Endothelial cell of umbilical vein (primary cell): ENCODE results near the gene CCDC191. TPM values are rescaled to one million over a fixed set of nuclear protein-coding genes. Genes with fewer than 3 reads are reported as not detected.

ENCODE experiments used
- BruUV-seq: library from RNA; stranded (reverse); fragments of 400-500 nt; replicated peaks from 2 replicates; lab custom pipeline; 2021; lab: Mats Ljungman, UMichigan
- CTCF ChIA-PET: fragments of 300-600, 350-600 bp; sonication (Branson Sonifier 250); formaldehyde crosslinking; loops from one replicate; lab custom pipeline; 2021; ENCODE audit warnings: antibody characterized with exemption, inconsistent platforms; lab: Charles Lee
- POLR2A ChIA-PET: fragments of 300-600, 350-600 bp; sonication (Branson Sonifier 250); formaldehyde crosslinking; loops from one replicate; lab custom pipeline; 2021; ENCODE audit warnings: antibody characterized with exemption, inconsistent platforms; lab: Charles Lee
- DNase-seq: peaks from one replicate; pipeline ENCODE4 v3.0.0-alpha.2; 2011; ENCODE audit warnings: low read depth, low spot score
- FAIRE-seq: peaks from 2 replicates; lab custom pipeline; 2011; peaks lifted over from hg19 to GRCh38; lab: Jason Lieb, UNC
- H2AFZ ChIP-seq: 2 replicates; pipeline ENCODE4 v1.6.0; 2012; ENCODE audit warnings: low read depth, low read length, control low read depth, inconsistent platforms
- H3K27ac ChIP-seq: 2 replicates; pipeline ENCODE4 v1.5.1; 2011; ENCODE audit warnings: low read depth, mild to moderate bottlenecking, control low read depth, low read length, moderate library complexity; ENCODE audit not compliant: insufficient read depth
- H3K27me3 ChIP-seq, 2 experiments: 2 replicates each; pipeline versions ENCODE4 v1.6.0 to v1.6.1; 2011; ENCODE audit warnings: low read length in 2 of 2, mixed read lengths in 1 of 2; ENCODE audit not compliant: control insufficient read depth in 2 of 2, insufficient read depth in 2 of 2
- H3K36me3 ChIP-seq, 2 experiments: 2 replicates in 1 of 2; 3 replicates in 1 of 2; pipeline ENCODE4 v1.5.1; 2011; ENCODE audit warnings: low read length in 2 of 2, mild to moderate bottlenecking in 1 of 2, moderate library complexity in 1 of 2; ENCODE audit not compliant: control insufficient read depth in 2 of 2, insufficient read depth in 2 of 2; ENCODE audit errors: extremely low read depth in 1 of 2
- H3K4me1 ChIP-seq: 3 replicates; pipeline ENCODE4 v1.5.1; 2011; ENCODE audit warnings: mild to moderate bottlenecking, low read length; ENCODE audit not compliant: control insufficient read depth, insufficient read depth; ENCODE audit errors: extremely low read depth
- H3K4me2 ChIP-seq: 2 replicates; pipeline ENCODE4 v1.6.1; 2011; ENCODE audit warnings: low read length, control low read depth, mixed read lengths; ENCODE audit not compliant: insufficient read depth
- H3K4me3 ChIP-seq, 3 experiments: fragments of 200-600 bp in 1 of 3; sonication (generic), shearing (Covaris generic) in 1 of 3; replicated peaks in 1 of 3; 2 replicates each; pipeline ENCODE4 v1.5.1; 2011 to 2016; ENCODE audit warnings: control low read depth in 3 of 3, low read length in 3 of 3, mild to moderate bottlenecking in 2 of 3, inconsistent platforms in 1 of 3, low read depth in 1 of 3, moderate library complexity in 1 of 3; ENCODE audit not compliant: insufficient read depth in 1 of 3
- H3K79me2 ChIP-seq: 2 replicates; pipeline ENCODE4 v1.6.0; 2012; ENCODE audit warnings: low read length, inconsistent platforms; ENCODE audit not compliant: control insufficient read depth, insufficient read depth
- H3K9ac ChIP-seq: replicated peaks from 2 replicates; pipeline ENCODE3; 2011; ENCODE audit warnings: low read length, control low read depth; ENCODE audit not compliant: insufficient read depth; ENCODE audit errors: extremely low read depth
- H3K9me1 ChIP-seq: replicated peaks from 3 replicates; pipeline ENCODE4 v1.6.0; 2011; ENCODE audit warnings: mild to moderate bottlenecking, low read length; ENCODE audit not compliant: control insufficient read depth, insufficient read depth; ENCODE audit errors: extremely low read depth
- H3K9me3 ChIP-seq: replicated peaks from 2 replicates; pipeline ENCODE4 v1.5.1; 2012; ENCODE audit warnings: low read length, inconsistent platforms; ENCODE audit not compliant: control insufficient read depth, insufficient read depth
- H4K20me1 ChIP-seq: replicated peaks from 2 replicates; pipeline ENCODE3; 2011; ENCODE audit warnings: mild to moderate bottlenecking, low read length; ENCODE audit not compliant: control insufficient read depth, insufficient read depth; ENCODE audit errors: extremely low read depth
- EZH2 ChIP-seq: IDR thresholded peaks from 2 replicates; pipeline ENCODE4 v1.6.1; 2012; ENCODE audit warnings: borderline replicate concordance, low read depth, mild to moderate bottlenecking, moderate library complexity, low read length, inconsistent platforms; ENCODE audit not compliant: severe bottlenecking
- JUN ChIP-seq: IDR thresholded peaks from 2 replicates; pipeline ENCODE4 v1.6.1; 2011; ENCODE audit warnings: borderline replicate concordance, low read depth; ENCODE audit not compliant: insufficient read length, insufficient read depth
- MYC ChIP-seq: IDR thresholded peaks from one replicate; pipeline ENCODE4 v1.6.1; 2011; ENCODE audit warnings: mild to moderate bottlenecking, low read depth, low read length
- POLR2A ChIP-seq: IDR thresholded peaks from 2 replicates; pipeline ENCODE4 v1.6.1; 2012; ENCODE audit warnings: low read depth, mild to moderate bottlenecking, control low read depth, low read length
- POLR2AphosphoS5 ChIP-seq: IDR thresholded peaks from 2 replicates; pipeline ENCODE4 v1.6.1; 2012; ENCODE audit warnings: low read depth, mild to moderate bottlenecking, control low read depth, low read length, moderate library complexity; ENCODE audit not compliant: insufficient read depth
- dilution Hi-C: fragments of 300-500 bp; cut with MboI; formaldehyde crosslinking; loops from one replicate; pipeline ENCODE4 v1.15.0; 2019; ENCODE audit warnings: low sequenced_read_pairs; ENCODE audit not compliant: extremely low pct_ligation_motif_present
- intact Hi-C: fragments of 100-400 bp; cut with micrococcal nuclease; formaldehyde crosslinking; loops from one replicate; pipeline ENCODE4 v1.10.0; 2022
- polyA plus RNA-seq, 4 experiments: library from polyadenylated mRNA; depleted of rRNA in 3 of 4; stranded (reverse) in 3 of 4; unstranded in 1 of 4; fragments of >200 nt; gene quantifications; 2 replicates each; pipeline versions ENCODE4 v1.2.1 to v1.2.3, GENCODE V29; 2011 to 2012; ENCODE audit warnings: missing spikeins in 1 of 4
- total RNA-seq: library from RNA; stranded (reverse); gene quantifications from 2 replicates; pipeline ENCODE4 v1.2.3, GENCODE V29; 2021
- TF ChIP-seq, protein P1 (sequence below): IDR thresholded peaks from 2 replicates; pipeline ENCODE4 v1.6.1; 2011; ENCODE audit not compliant: insufficient read depth, insufficient read length

CCDC191 gene
- total and polyA plus RNA-seq, 2 donors (not counting 3 experiments of a cell fraction or from before 2014, with no cell fraction given): 1.7 to 4.9 TPM

DNA sequence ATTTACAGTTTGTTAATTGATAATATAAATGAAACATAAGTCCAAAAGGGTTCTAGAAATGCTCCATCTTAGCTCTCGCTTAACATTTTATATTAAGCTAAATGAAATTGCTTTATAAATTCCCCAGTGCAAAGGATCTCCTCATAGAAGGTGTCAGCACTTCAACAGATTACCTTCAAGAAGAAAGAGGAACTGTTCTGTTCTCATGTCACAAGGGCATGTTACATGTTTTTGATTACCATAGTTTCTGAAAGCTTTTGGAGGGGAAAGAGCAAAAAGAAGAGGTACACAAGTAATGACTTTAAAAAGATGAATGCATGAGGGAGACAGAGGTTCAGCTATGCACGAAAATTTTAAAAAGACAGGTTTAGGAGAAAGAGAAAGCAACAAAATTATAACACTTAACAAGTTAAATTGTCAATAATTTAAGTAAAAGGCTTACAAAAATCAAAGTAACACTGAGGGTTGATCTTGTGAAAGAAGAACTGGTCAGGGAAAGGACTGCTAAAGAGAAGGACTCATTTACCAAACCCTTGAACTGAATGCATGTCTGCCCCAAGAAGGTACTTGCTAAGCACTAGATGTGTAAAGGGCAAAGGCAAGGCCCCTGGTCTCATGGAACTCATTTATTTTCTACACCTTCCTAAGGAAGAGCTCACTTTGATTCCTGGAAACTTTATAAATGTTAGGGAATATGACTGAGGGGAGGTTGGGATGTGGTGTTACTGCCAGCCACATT is 45.1 kb downstream of the CCDC191 start:
- no peak for DNase-seq
- Histone ChIP-seq H3K4me2 (no peak overlapping the region), H3K27ac (no peak overlapping the region), H3K4me3 (no peak overlapping the region), H3K9me3 (no peaks in the 10 kb centered on the region), H2AFZ (no peak overlapping the region), H3K79me2 (no peaks in the 10 kb centered on the region), H3K36me3 (no peaks in the 10 kb centered on the region), H3K9me1 (no peaks in the 10 kb centered on the region), H3K4me1 (no peaks in the 10 kb centered on the region), H4K20me1 (no peaks in the 10 kb centered on the region), H3K9ac (no peak overlapping the region), H3K27me3 (no peaks in the 10 kb centered on the region)
- POLR2A ChIA-PET: no interaction called here
- no peak for FAIRE-seq
- CTCF ChIA-PET: no interaction called here
- intact Hi-C loops: no loop called here
- TF ChIP-seq MYC (no peak), POLR2AphosphoS5 (no peak), EZH2 (no peak), POLR2A (no peak)
- TF ChIP-seq, protein P1, sequence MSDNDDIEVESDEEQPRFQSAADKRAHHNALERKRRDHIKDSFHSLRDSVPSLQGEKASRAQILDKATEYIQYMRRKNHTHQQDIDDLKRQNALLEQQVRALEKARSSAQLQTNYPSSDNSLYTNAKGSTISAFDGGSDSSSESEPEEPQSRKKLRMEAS: no peak
- dilution Hi-C loops: no loop called here
- BruUV-seq: no TSS peak

DNA sequence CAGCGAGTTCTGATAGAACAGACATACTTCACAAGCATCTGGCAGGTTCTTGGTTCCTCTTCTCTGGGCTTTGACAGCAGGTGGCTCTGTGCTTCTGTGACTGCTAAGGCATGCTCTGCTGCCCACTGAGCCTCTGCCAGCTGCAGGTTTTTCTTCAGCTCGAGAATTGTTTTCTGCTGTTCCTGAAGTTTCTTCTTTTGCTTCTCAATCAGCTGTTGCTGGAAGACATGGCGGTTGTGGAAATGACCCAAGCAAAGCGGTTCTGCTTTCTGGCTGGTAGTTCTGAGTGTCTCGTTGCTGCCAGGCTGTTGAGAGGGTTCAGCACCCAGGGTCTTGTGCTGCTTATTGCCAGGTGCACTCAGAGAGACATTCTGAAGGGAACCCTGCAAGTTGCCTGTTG is 50.8 kb downstream of the CCDC191 start:
- H3K9me1 ChIP-seq: no peaks in the 10 kb centered on the region
- no peaks in the 10 kb centered on the region for H3K79me2 ChIP-seq
- TF ChIP-seq JUN: no peak
- TF ChIP-seq MYC: no peak
- TF ChIP-seq, protein P1: no peak
- H3K36me3 ChIP-seq: peaks cover 0 to 7% of the 10 kb centered on the region in 2 experiments
- DNase-seq (no peak), FAIRE-seq (no peak)
- H3K27me3 ChIP-seq: no peaks in the 10 kb centered on the region
- CTCF ChIA-PET: no interaction called here
- dilution Hi-C loops: no loop called here
- POLR2A ChIA-PET: interaction anchor here (0.6 kb wide), 1 partner anchor 22 kb away, joined by 4 read pairs; no protein-coding TSS in a partner anchor
- H4K20me1 ChIP-seq: no peaks in the 10 kb centered on the region
- no peak overlapping the region for H3K9ac ChIP-seq
- no peak overlapping the region for H3K4me2 ChIP-seq
- no peaks in the 10 kb centered on the region for H3K9me3 ChIP-seq
- no peaks in the 10 kb centered on the region for H3K4me1 ChIP-seq
- H3K27ac ChIP-seq: no peak overlapping the region
- intact Hi-C loops: no loop called here
- H2AFZ ChIP-seq: no peak overlapping the region
- no TSS peak for BruUV-seq
- H3K4me3 ChIP-seq: no peak overlapping the region
